IPS-20b (cell line): ENCODE measurements around the gene CPT2.

ENCODE experiments used
- H3K27ac ChIP-seq: one replicate; pipeline ENCODE4 v1.5.1; 2013; ENCODE audit warnings: low read length
- H3K27me3 ChIP-seq: 2 replicates; pipeline ENCODE4 v1.6.1; 2013; ENCODE audit warnings: mild to moderate bottlenecking, low read length, inconsistent platforms; ENCODE audit not compliant: insufficient read depth
- H3K36me3 ChIP-seq: 2 replicates; pipeline ENCODE4 v1.6.1; 2013; ENCODE audit warnings: low read depth, mild to moderate bottlenecking, inconsistent platforms, low read length, moderate library complexity; ENCODE audit not compliant: insufficient read depth
- H3K4me1 ChIP-seq: 2 replicates; pipeline ENCODE4 v1.6.1; 2013; ENCODE audit warnings: mild to moderate bottlenecking, control low read depth, inconsistent platforms, low read length, moderate library complexity; ENCODE audit not compliant: insufficient read depth
- H3K4me3 ChIP-seq: 2 replicates; pipeline ENCODE4 v1.5.1; 2013; ENCODE audit warnings: mild to moderate bottlenecking, low read length, inconsistent platforms
- H3K9ac ChIP-seq: 2 replicates; pipeline ENCODE4 v1.6.1; 2013; ENCODE audit warnings: low read depth, mild to moderate bottlenecking, inconsistent platforms, low read length, moderate library complexity
- H3K9me3 ChIP-seq: 2 replicates; pipeline ENCODE4 v1.6.1; 2013; ENCODE audit warnings: mild to moderate bottlenecking, low read depth, low read length, inconsistent platforms; ENCODE audit not compliant: insufficient read depth

The CPT2 gene

GRCh38 chr1:53196485-53197290 is at the start of gene CPT2:
Gene CPT2 (plus strand): TSS chr1:53196824. CDS start chr1:53196944, 120 bp downstream.
- peak within 1 kb of the TSS; percentile 97 for H3K4me3 ChIP-seq
- peak within 1 kb of the TSS; percentile 67 for H3K27ac ChIP-seq

GRCh38 chr1:53147174-53147573 is 49.5 kb upstream of the CPT2 start:
- no peak overlapping the region for H3K27ac ChIP-seq
- H3K4me1 ChIP-seq, result peaks cover 5% of the 10 kb centered on the region; the same call in 1 of the 2 replicates
- no peak overlapping the region for H3K9ac ChIP-seq
- H3K27me3 ChIP-seq, result no peaks in the 10 kb centered on the region
- H3K36me3 ChIP-seq, result no peaks in the 10 kb centered on the region
- no peaks in the 10 kb centered on the region for H3K9me3 ChIP-seq
- H3K4me3 ChIP-seq, result no peak overlapping the region

More at GRCh38 chr1:53196485-53197290, at the start of gene CPT2:
- Histone ChIP-seq H3K9ac (peak within 1 kb of the TSS; percentile 96), H3K9me3 (no peaks in the 10 kb centered on the region), H3K36me3 (0 out of 2 replicates have a peak, but pooled peaks cover 9% of the 10 kb centered on the region), H3K27me3 (peaks cover 12% of the 10 kb centered on the region), H3K4me1 (peaks cover 10% of the 10 kb centered on the region; the same call in 1 of the 2 replicates)

- Histone ChIP-seq H3K9ac (no peak overlapping the region), H3K4me1 (peaks cover 5% of the 10 kb centered on the region; the same call in 1 of the 2 replicates)
Measured at GRCh38 chr1:53148123-53148522, 48.5 kb upstream of the CPT2 start.

GRCh38 chr1:53153752-53154151 is 42.9 kb upstream of the CPT2 start:
- Histone ChIP-seq H3K4me1 (no peaks in the 10 kb centered on the region), H3K27me3 (no peaks in the 10 kb centered on the region), H3K9ac (no peak overlapping the region), H3K36me3 (no peaks in the 10 kb centered on the region), H3K4me3 (no peak overlapping the region), H3K9me3 (no peaks in the 10 kb centered on the region), H3K27ac (no peak overlapping the region)

More at GRCh38 chr1:53148123-53148522, 48.5 kb upstream of the CPT2 start:
- Histone ChIP-seq H3K36me3 (no peaks in the 10 kb centered on the region), H3K27ac (no peak overlapping the region), H3K27me3 (no peaks in the 10 kb centered on the region), H3K4me3 (no peak overlapping the region), H3K9me3 (no peaks in the 10 kb centered on the region)

- Histone ChIP-seq H3K4me3 (no peak overlapping the region), H3K36me3 (no peaks in the 10 kb centered on the region), H3K27ac (no peak overlapping the region), H3K9me3 (no peaks in the 10 kb centered on the region), H3K27me3 (no peaks in the 10 kb centered on the region), H3K4me1 (no peaks in the 10 kb centered on the region), H3K9ac (no peak overlapping the region)
Measured at GRCh38 chr1:53154859-53155438, 41.7 kb upstream of the CPT2 start.

- Histone ChIP-seq H3K9ac (no peak overlapping the region), H3K4me1 (no peaks in the 10 kb centered on the region), H3K9me3 (no peaks in the 10 kb centered on the region), H3K27me3 (no peaks in the 10 kb centered on the region), H3K36me3 (no peaks in the 10 kb centered on the region), H3K27ac (no peak overlapping the region), H3K4me3 (no peak overlapping the region)
Measured at GRCh38 chr1:53155534-53155933, 41.1 kb upstream of the CPT2 start.

GRCh38 chr1:53155945-53156344 is 40.7 kb upstream of the CPT2 start:
- no peaks in the 10 kb centered on the region for H3K27me3 ChIP-seq
- no peak overlapping the region for H3K9ac ChIP-seq
- H3K4me3 ChIP-seq, result no peak overlapping the region
- no peaks in the 10 kb centered on the region for H3K36me3 ChIP-seq
- H3K9me3 ChIP-seq, result no peaks in the 10 kb centered on the region
- H3K4me1 ChIP-seq, result no peaks in the 10 kb centered on the region
- H3K27ac ChIP-seq, result no peak overlapping the region

GRCh38 chr1:53156783-53157182 is 39.8 kb upstream of the CPT2 start:
- H3K27me3 ChIP-seq, result no peaks in the 10 kb centered on the region
- H3K4me1 ChIP-seq, result no peaks in the 10 kb centered on the region
- no peak overlapping the region for H3K27ac ChIP-seq
- H3K4me3 ChIP-seq, result no peak overlapping the region
- no peaks in the 10 kb centered on the region for H3K9me3 ChIP-seq
- H3K9ac ChIP-seq, result no peak overlapping the region
- H3K36me3 ChIP-seq, result no peaks in the 10 kb centered on the region

GRCh38 chr1:53158900-53159299 is 37.7 kb upstream of the CPT2 start:
- Histone ChIP-seq H3K36me3 (no peaks in the 10 kb centered on the region), H3K4me1 (peaks cover 8% of the 10 kb centered on the region; the same call in 1 of the 2 replicates), H3K4me3 (no peak overlapping the region), H3K27ac (no peak overlapping the region), H3K9ac (no peak overlapping the region), H3K27me3 (no peaks in the 10 kb centered on the region; the same call in 1 of the 2 replicates), H3K9me3 (no peaks in the 10 kb centered on the region)

- no peaks in the 10 kb centered on the region; the same call in 1 of the 2 replicates for H3K27me3 ChIP-seq
- H3K9me3 ChIP-seq, result no peaks in the 10 kb centered on the region
- H3K4me1 ChIP-seq, result peaks cover 10% of the 10 kb centered on the region; the same call in 1 of the 2 replicates
- H3K27ac ChIP-seq, result no peak overlapping the region
- no peak overlapping the region for H3K9ac ChIP-seq
- no peaks in the 10 kb centered on the region for H3K36me3 ChIP-seq
- no peak overlapping the region for H3K4me3 ChIP-seq
Measured at GRCh38 chr1:53160924-53161378, 35.7 kb upstream of the CPT2 start.

GRCh38 chr1:53162621-53163020 is 34.0 kb upstream of the CPT2 start:
- Histone ChIP-seq H3K9ac (no peak overlapping the region), H3K9me3 (no peaks in the 10 kb centered on the region), H3K4me1 (peaks cover 10% of the 10 kb centered on the region; the same call in 1 of the 2 replicates), H3K27ac (no peak overlapping the region), H3K27me3 (no peaks in the 10 kb centered on the region; the same call in 1 of the 2 replicates), H3K36me3 (no peaks in the 10 kb centered on the region), H3K4me3 (no peak overlapping the region)
